H9 (cell line): ENCODE results near the gene ZC3H12D. TPM values are rescaled to one million over a fixed set of nuclear protein-coding genes. Genes with fewer than 3 reads are reported as not detected.

Experiments
- DNase-seq: peaks from one replicate; pipeline ENCODE4 v3.0.0-alpha.2; 2017
- H2AFZ ChIP-seq: one replicate; pipeline ENCODE4 v1.6.1; 2013; ENCODE audit warnings: mild to moderate bottlenecking, low read length, control low read depth, moderate library complexity
- H2AK5ac ChIP-seq: 2 replicates; pipeline ENCODE4 v1.6.1; 2013; ENCODE audit warnings: low read length, control low read depth, mixed read lengths; ENCODE audit not compliant: insufficient read length
- H2BK120ac ChIP-seq: one replicate; pipeline ENCODE4 v1.6.1; 2013; ENCODE audit warnings: low read depth, mild to moderate bottlenecking, low read length, control low read depth, inconsistent platforms; ENCODE audit not compliant: poor library complexity, severe bottlenecking
- H2BK12ac ChIP-seq: 2 replicates; pipeline ENCODE4 v1.6.1; 2013; ENCODE audit warnings: low read length, control low read depth, mixed read lengths, low read depth; ENCODE audit not compliant: insufficient read length
- H2BK15ac ChIP-seq: 2 replicates; pipeline ENCODE4 v1.6.1; 2013; ENCODE audit warnings: low read depth, low read length, control low read depth
- H2BK20ac ChIP-seq: one replicate; pipeline ENCODE4 v1.6.1; 2013; ENCODE audit warnings: low read depth, mild to moderate bottlenecking, low read length, control low read depth, inconsistent platforms; ENCODE audit not compliant: poor library complexity, severe bottlenecking
- H2BK5ac ChIP-seq: 2 replicates; pipeline ENCODE4 v1.6.1; 2013; ENCODE audit warnings: low read length, control low read depth, mixed read lengths; ENCODE audit not compliant: insufficient read length
- H3K14ac ChIP-seq: 2 replicates; pipeline ENCODE4 v1.6.1; 2013; ENCODE audit warnings: low read length, control low read depth; ENCODE audit not compliant: insufficient read depth
- H3K18ac ChIP-seq: 2 replicates; pipeline ENCODE4 v1.6.1; 2013; ENCODE audit warnings: low read depth, mild to moderate bottlenecking, mixed read lengths, low read length, control low read depth; ENCODE audit not compliant: insufficient read length
- H3K23ac ChIP-seq: 2 replicates; pipeline ENCODE4 v1.6.1; 2013; ENCODE audit warnings: low read length, control low read depth, mixed read lengths, low read depth; ENCODE audit not compliant: insufficient read length
- H3K23me2 ChIP-seq: 2 replicates; pipeline ENCODE4 v1.6.1; 2013; ENCODE audit warnings: low read depth, mild to moderate bottlenecking, mixed read lengths, low read length, control low read depth; ENCODE audit not compliant: insufficient read length, poor library complexity, severe bottlenecking
- H3K27ac ChIP-seq: 2 replicates; pipeline ENCODE4 v1.5.1; 2013; ENCODE audit warnings: low read length, control low read depth, mixed read lengths, low read depth; ENCODE audit not compliant: insufficient read length
- H3K27me3 ChIP-seq: 2 replicates; pipeline ENCODE4 v1.6.1; 2013; ENCODE audit warnings: low read length, control low read depth, inconsistent platforms; ENCODE audit not compliant: insufficient read depth
- H3K4ac ChIP-seq: 2 replicates; pipeline ENCODE4 v1.6.1; 2013; ENCODE audit warnings: low read depth, mild to moderate bottlenecking, control low read depth, inconsistent platforms, low read length, moderate library complexity
- H3K4me1 ChIP-seq: 2 replicates; pipeline ENCODE4 v1.6.1; 2013; ENCODE audit warnings: low read length, control low read depth, inconsistent platforms; ENCODE audit not compliant: insufficient read depth
- H3K4me2 ChIP-seq: 2 replicates; pipeline ENCODE4 v1.6.1; 2013; ENCODE audit warnings: low read length, control low read depth, mixed read lengths; ENCODE audit not compliant: insufficient read length, insufficient read depth
- H3K56ac ChIP-seq: 2 replicates; pipeline ENCODE4 v1.6.1; 2013; ENCODE audit warnings: low read depth, mild to moderate bottlenecking, mixed read lengths, low read length, control low read depth; ENCODE audit not compliant: insufficient read length
- H3K79me1 ChIP-seq: 2 replicates; pipeline ENCODE4 v1.6.1; 2013; ENCODE audit warnings: low read depth, mild to moderate bottlenecking, moderate library complexity, low read length, control low read depth, inconsistent platforms; ENCODE audit not compliant: insufficient read depth, poor library complexity, severe bottlenecking
- H3K79me2 ChIP-seq: 2 replicates; pipeline ENCODE4 v1.6.1; 2013; ENCODE audit warnings: low read length, control low read depth, inconsistent platforms; ENCODE audit not compliant: insufficient read depth
- H3K9ac ChIP-seq: 2 replicates; pipeline ENCODE4 v1.6.1; 2013; ENCODE audit warnings: low read length, control low read depth, mixed read lengths; ENCODE audit not compliant: insufficient read length; ENCODE audit errors: extremely low read depth
- H3K9me3 ChIP-seq: one replicate; pipeline ENCODE4 v1.6.1; 2013; ENCODE audit warnings: low read depth, low read length, inconsistent platforms; ENCODE audit not compliant: control insufficient read depth
- H3T11ph ChIP-seq: one replicate; pipeline ENCODE4 v1.6.1; 2013; ENCODE audit warnings: mild to moderate bottlenecking, low read length, control low read depth, inconsistent platforms
- H4K20me1 ChIP-seq: one replicate; pipeline ENCODE4 v1.6.1; 2013; ENCODE audit not compliant: control insufficient read depth, insufficient read length, insufficient read depth
- H4K5ac ChIP-seq: 2 replicates; pipeline ENCODE4 v1.6.1; 2013; ENCODE audit warnings: low read depth, mild to moderate bottlenecking, mixed read lengths, low read length, control low read depth; ENCODE audit not compliant: insufficient read length
- H4K8ac ChIP-seq: replicated peaks from 2 replicates; pipeline ENCODE4 v1.6.1; 2013; ENCODE audit warnings: low read length, control low read depth, mixed read lengths, low read depth; ENCODE audit not compliant: insufficient read length
- H4K91ac ChIP-seq: 2 replicates; pipeline ENCODE4 v1.6.1; 2013; ENCODE audit warnings: low read depth, mild to moderate bottlenecking, moderate library complexity, mixed read lengths, low read length, control low read depth; ENCODE audit not compliant: insufficient read length
- H3K27ac Mint-ChIP-seq, 3 experiments: 2 replicates in 2 of 3; 3 replicates in 1 of 3; pipeline ENCODE4 v1.8.0; 2020 to 2021; ENCODE audit warnings: mixed read lengths in 3 of 3, mild to moderate bottlenecking in 1 of 3, moderate library complexity in 1 of 3
- H3K27me3 Mint-ChIP-seq: 2 replicates; pipeline ENCODE4 v1.8.0; 2021; ENCODE audit warnings: low read depth, mild to moderate bottlenecking, moderate library complexity, mixed read lengths
- H3K36me3 Mint-ChIP-seq, 3 experiments: 2 replicates in 2 of 3; 3 replicates in 1 of 3; pipeline ENCODE4 v1.8.0; 2020 to 2021; ENCODE audit warnings: low read depth in 3 of 3, mixed read lengths in 3 of 3; ENCODE audit not compliant: insufficient read depth in 1 of 3
- H3K4me1 Mint-ChIP-seq, 2 experiments: 2 replicates each; pipeline ENCODE4 v1.8.0; 2020; ENCODE audit warnings: mixed read lengths in 2 of 2
- H3K4me3 Mint-ChIP-seq, 2 experiments: 2 replicates in 1 of 2; 3 replicates in 1 of 2; pipeline ENCODE4 v1.8.0; 2020 to 2021; ENCODE audit warnings: mild to moderate bottlenecking in 2 of 2, mixed read lengths in 2 of 2, moderate library complexity in 1 of 2
- H3K9me3 Mint-ChIP-seq, 2 experiments: 2 replicates in 1 of 2; 3 replicates in 1 of 2; pipeline ENCODE4 v1.8.0; 2020; ENCODE audit warnings: mild to moderate bottlenecking in 2 of 2, mixed read lengths in 2 of 2, moderate library complexity in 1 of 2
- whole genome bisulfite sequencing: extraction: QIAGEN DNeasy Blood & Tissue Kit; methylation state at CpG from one replicate; pipeline ENCODE4 v1.1.7; 2013; ENCODE audit warnings: missing lambda C conversion rate, low lambda C conversion rate, mixed read lengths; ENCODE audit not compliant: insufficient read length; ENCODE audit errors: extremely low coverage; 5-methylcytosine and 5-hydroxymethylcytosine counted together
- total RNA-seq: library from RNA; stranded (reverse); gene quantifications from 2 replicates; pipeline ENCODE4 v1.2.1, GENCODE V29; 2021
- TF ChIP-seq, protein P1 (sequence below): fragments of 200-600 bp; sonication (generic); conservative IDR thresholded peaks from 3 replicates; pipeline ENCODE4 v1.8.0; 2021; ENCODE audit warnings: antibody characterized with exemption, mild to moderate bottlenecking

The ZC3H12D gene
- total RNA-seq, 1 experiment from 2014 or later: 0.07 TPM

DNA sequence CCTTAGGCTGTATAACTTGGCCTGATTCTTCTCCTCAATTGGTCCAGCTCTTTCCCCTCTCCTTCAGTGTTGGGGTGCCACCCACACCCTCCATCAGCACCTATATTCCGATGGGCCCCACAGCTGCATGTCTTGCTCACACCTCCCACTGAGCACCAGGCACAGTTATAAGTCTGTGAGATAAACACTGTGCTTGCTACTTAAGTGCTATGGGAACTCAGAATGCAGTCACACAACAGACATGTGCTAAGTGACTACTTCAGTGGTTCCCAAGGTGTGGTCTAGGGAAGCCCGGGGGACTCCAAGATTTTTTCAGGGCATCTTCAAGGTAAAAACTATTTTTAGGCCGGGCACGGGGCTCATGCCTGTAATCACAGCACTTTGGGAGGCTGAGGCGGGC is 7.3 kb downstream of the ZC3H12D start:
- no peak overlapping the region for H3K4me2 ChIP-seq
- H3K23ac ChIP-seq: no peak overlapping the region
- no peak overlapping the region for H2AK5ac ChIP-seq
- H4K20me1 ChIP-seq: no peaks in the 10 kb centered on the region
- no peaks in the 10 kb centered on the region for H3K27me3 ChIP-seq
- Mint-ChIP-seq H3K4me3 (no peak overlapping the region), H3K9me3 (no peaks in the 10 kb centered on the region), H3K27ac (no peak overlapping the region), H3K36me3 (no peaks in the 10 kb centered on the region), H3K4me1 (peaks cover 11 to 19% of the 10 kb centered on the region in 2 experiments), H3K27me3 (no peaks in the 10 kb centered on the region)
- no peak overlapping the region for H2AFZ ChIP-seq
- no peaks in the 10 kb centered on the region for H3K79me2 ChIP-seq
- no peak overlapping the region for H3K27ac ChIP-seq
- no peak overlapping the region for H3K9ac ChIP-seq
- H3K79me1 ChIP-seq: no peaks in the 10 kb centered on the region
- DNase-seq: no peak
- H3K4ac ChIP-seq: no peak overlapping the region
- no peak overlapping the region for H3K14ac ChIP-seq
- no peaks in the 10 kb centered on the region for H3K23me2 ChIP-seq
- no peak overlapping the region for H2BK120ac ChIP-seq
- no peak overlapping the region for H4K5ac ChIP-seq
- no peak overlapping the region for H4K91ac ChIP-seq
- no peak overlapping the region for H2BK5ac ChIP-seq
- no peak overlapping the region for H4K8ac ChIP-seq
- no peak overlapping the region for H2BK12ac ChIP-seq
- no peak overlapping the region for H3K18ac ChIP-seq
- H2BK15ac ChIP-seq: no peak overlapping the region
- no peak overlapping the region for H3T11ph ChIP-seq
- WGBS: no CpG with 5 or more reads among the region's 5 CpGs
- no peak overlapping the region for H3K56ac ChIP-seq
- TF ChIP-seq, protein P1, sequence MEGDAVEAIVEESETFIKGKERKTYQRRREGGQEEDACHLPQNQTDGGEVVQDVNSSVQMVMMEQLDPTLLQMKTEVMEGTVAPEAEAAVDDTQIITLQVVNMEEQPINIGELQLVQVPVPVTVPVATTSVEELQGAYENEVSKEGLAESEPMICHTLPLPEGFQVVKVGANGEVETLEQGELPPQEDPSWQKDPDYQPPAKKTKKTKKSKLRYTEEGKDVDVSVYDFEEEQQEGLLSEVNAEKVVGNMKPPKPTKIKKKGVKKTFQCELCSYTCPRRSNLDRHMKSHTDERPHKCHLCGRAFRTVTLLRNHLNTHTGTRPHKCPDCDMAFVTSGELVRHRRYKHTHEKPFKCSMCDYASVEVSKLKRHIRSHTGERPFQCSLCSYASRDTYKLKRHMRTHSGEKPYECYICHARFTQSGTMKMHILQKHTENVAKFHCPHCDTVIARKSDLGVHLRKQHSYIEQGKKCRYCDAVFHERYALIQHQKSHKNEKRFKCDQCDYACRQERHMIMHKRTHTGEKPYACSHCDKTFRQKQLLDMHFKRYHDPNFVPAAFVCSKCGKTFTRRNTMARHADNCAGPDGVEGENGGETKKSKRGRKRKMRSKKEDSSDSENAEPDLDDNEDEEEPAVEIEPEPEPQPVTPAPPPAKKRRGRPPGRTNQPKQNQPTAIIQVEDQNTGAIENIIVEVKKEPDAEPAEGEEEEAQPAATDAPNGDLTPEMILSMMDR: no peak
- H2BK20ac ChIP-seq: no peak overlapping the region
- no peaks in the 10 kb centered on the region for H3K9me3 ChIP-seq
- no peaks in the 10 kb centered on the region for H3K4me1 ChIP-seq
